ENCODE results near the gene TMEM176A.

DNA sequence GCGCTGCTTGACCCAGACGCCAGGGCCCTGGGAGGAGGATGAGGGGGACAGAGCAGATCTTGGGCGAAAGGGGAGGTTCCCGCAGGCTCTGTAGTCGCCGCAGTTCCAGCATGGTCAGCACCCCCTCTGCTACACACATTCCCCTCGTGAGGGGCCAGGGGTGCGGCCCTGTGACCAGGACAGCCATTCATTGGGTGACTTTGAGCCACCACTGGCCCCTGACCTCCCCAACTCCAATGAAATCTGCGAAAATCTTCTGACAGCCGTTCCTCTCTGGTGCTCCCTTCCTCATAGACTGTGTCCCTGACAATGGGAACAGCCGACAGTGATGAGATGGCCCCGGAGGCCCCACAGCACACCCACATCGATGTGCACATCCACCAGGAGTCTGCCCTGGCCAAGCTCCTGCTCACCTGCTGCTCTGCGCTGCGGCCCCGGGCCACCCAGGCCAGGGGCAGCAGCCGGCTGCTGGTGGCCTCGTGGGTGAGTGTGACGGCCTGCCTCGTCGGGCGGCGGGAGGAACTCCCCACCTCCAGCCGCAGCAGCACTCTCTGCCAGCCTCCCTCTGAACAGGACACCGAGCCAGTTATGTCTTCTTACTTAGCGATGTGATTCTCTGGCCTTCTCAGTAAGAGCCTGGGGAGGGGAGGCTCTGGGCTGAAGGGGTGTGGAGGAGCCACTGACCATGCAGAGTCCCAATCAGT is 825 bp downstream of the TMEM176A start:
- no peak for TF ChIP-seq POLR2A (IDR thresholded peaks at IDR 0.05)
- TF ChIP-seq, protein P1, sequence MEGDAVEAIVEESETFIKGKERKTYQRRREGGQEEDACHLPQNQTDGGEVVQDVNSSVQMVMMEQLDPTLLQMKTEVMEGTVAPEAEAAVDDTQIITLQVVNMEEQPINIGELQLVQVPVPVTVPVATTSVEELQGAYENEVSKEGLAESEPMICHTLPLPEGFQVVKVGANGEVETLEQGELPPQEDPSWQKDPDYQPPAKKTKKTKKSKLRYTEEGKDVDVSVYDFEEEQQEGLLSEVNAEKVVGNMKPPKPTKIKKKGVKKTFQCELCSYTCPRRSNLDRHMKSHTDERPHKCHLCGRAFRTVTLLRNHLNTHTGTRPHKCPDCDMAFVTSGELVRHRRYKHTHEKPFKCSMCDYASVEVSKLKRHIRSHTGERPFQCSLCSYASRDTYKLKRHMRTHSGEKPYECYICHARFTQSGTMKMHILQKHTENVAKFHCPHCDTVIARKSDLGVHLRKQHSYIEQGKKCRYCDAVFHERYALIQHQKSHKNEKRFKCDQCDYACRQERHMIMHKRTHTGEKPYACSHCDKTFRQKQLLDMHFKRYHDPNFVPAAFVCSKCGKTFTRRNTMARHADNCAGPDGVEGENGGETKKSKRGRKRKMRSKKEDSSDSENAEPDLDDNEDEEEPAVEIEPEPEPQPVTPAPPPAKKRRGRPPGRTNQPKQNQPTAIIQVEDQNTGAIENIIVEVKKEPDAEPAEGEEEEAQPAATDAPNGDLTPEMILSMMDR (IDR thresholded peaks at IDR 0.05 in 8 of 11, conservative IDR thresholded peaks at IDR 0.05 in 3 of 11), result no peak
- peak in 1 of 3 donors; percentile 2 for TF ChIP-seq POLR2AphosphoS5 (IDR thresholded peaks at IDR 0.05)
